GM12878 (cell line): ENCODE measurements around the gene KLK2. TPM values are rescaled to one million over a fixed set of nuclear protein-coding genes. Genes with fewer than 3 reads are reported as not detected.

ENCODE experiments used
- BRCA1 ChIP-seq: IDR thresholded peaks from 2 replicates; pipeline ENCODE4 v1.6.1; 2011; ENCODE audit warnings: low read depth, low read length, improper control_type of control experiment
- CEBPZ ChIP-seq: fragments of 150-350 bp; IDR thresholded peaks from 2 replicates; pipeline ENCODE4 v1.6.1; 2016; ENCODE audit warnings: low read depth, low read length
- HDAC6 ChIP-seq: fragments of 200-600 bp; sonication (generic); IDR thresholded peaks from one replicate; pipeline ENCODE4 v1.8.0; 2017; ENCODE audit warnings: antibody characterized with exemption; ENCODE audit not compliant: unreplicated experiment
- IRF5 ChIP-seq: fragments of 450-650 bp; IDR thresholded peaks from 2 replicates; pipeline ENCODE4 v1.6.1; 2017; ENCODE audit warnings: borderline replicate concordance
- KDM1A ChIP-seq: fragments of 200-600 bp; sonication (generic); IDR thresholded peaks from 2 replicates; pipeline ENCODE4 v1.6.1; 2016; ENCODE audit warnings: borderline replicate concordance
- KLF5 ChIP-seq: fragments of 450-650 bp; IDR thresholded peaks from 2 replicates; pipeline ENCODE4 v1.6.1; 2014; ENCODE audit warnings: mild to moderate bottlenecking; ENCODE audit not compliant: partially characterized antibody
- NR2C2 ChIP-seq: IDR thresholded peaks from 2 replicates; pipeline ENCODE4 v1.6.1; 2011; ENCODE audit warnings: borderline replicate concordance, low read depth; ENCODE audit not compliant: control insufficient read depth, insufficient read length
- POU2F2 ChIP-seq: IDR thresholded peaks from 3 replicates; pipeline ENCODE4 v1.6.1; 2011; ENCODE audit warnings: low read depth, mild to moderate bottlenecking, low read length, borderline replicate concordance
- RB1 ChIP-seq: fragments of 450-650 bp; formaldehyde crosslinking; IDR thresholded peaks from 2 replicates; pipeline ENCODE4 v1.6.1; 2017; ENCODE audit warnings: mild to moderate bottlenecking, borderline replicate concordance
- SPI1 ChIP-seq: IDR thresholded peaks from 2 replicates; pipeline ENCODE4 v1.6.1; 2011; ENCODE audit warnings: low read depth, mild to moderate bottlenecking, low read length, moderate library complexity, borderline replicate concordance; ENCODE audit not compliant: insufficient read depth
- SREBF1 ChIP-seq: IDR thresholded peaks from 2 replicates; pipeline ENCODE4 v1.6.1; 2012; ENCODE audit warnings: mild to moderate bottlenecking, low read length
- SRF ChIP-seq, 2 experiments: IDR thresholded peaks; 2 replicates each; pipeline ENCODE4 v1.6.1; 2011; ENCODE audit warnings: low read depth in 2 of 2, low read length in 2 of 2, mild to moderate bottlenecking in 1 of 2, moderate library complexity in 1 of 2
- SUPT20H ChIP-seq: IDR thresholded peaks from 2 replicates; pipeline ENCODE4 v1.6.1; 2011; ENCODE audit warnings: low read depth, mild to moderate bottlenecking, low read length, moderate library complexity, borderline replicate concordance; ENCODE audit not compliant: control insufficient read depth
- TCF3 ChIP-seq: IDR thresholded peaks from 2 replicates; pipeline ENCODE4 v1.6.1; 2012; ENCODE audit warnings: low read depth, mild to moderate bottlenecking, low read length, borderline replicate concordance; ENCODE audit not compliant: insufficient read depth
- ZBTB11 ChIP-seq: fragments of 450-650 bp; formaldehyde crosslinking; IDR thresholded peaks from 2 replicates; pipeline ENCODE4 v1.5.0; 2022; ENCODE audit warnings: mild to moderate bottlenecking, missing genetic modification characterization
- ZNF592 ChIP-seq: fragments of 450-650 bp; IDR thresholded peaks from 2 replicates; pipeline ENCODE4 v1.6.1; 2017; ENCODE audit warnings: mild to moderate bottlenecking, moderate library complexity
- ZZZ3 ChIP-seq: IDR thresholded peaks from 2 replicates; pipeline ENCODE4 v1.6.1; 2011; ENCODE audit warnings: low read depth; ENCODE audit not compliant: control insufficient read depth, insufficient read length
- polyA plus RNA-seq, 11 experiments: library from polyadenylated mRNA; depleted of rRNA in 4 of 11; unstranded in 6 of 11; stranded (reverse) in 5 of 11; fragments of >200 nt; fragmentation: Nextera tagmentation in 4 of 11; fragmentation: Illumina TruSeq in 1 of 11; extraction: Ambion mirVana in 4 of 11; extraction: Trizol in 1 of 11; gene quantifications; 1 replicate in 1 of 11; 2 replicates in 10 of 11; pipeline versions ENCODE4 v1.2.1 to v1.2.3, GENCODE V29; 2011 to 2016; ENCODE audit warnings: inconsistent platforms in 2 of 11, missing spikeins in 2 of 11, low read depth in 1 of 11
- total RNA-seq, 4 experiments: library from RNA; depleted of rRNA in 3 of 4; stranded (reverse); fragments of >200 nt in 3 of 4; fragmentation: Illumina TruSeq in 1 of 4; extraction: Trizol in 1 of 4; gene quantifications; 2 replicates each; pipeline versions ENCODE4 v1.2.1 to v1.2.3, GENCODE V29; 2013 to 2021

KLK2 gene
- total and polyA plus RNA-seq, 10 of the 15 experiments (the other 5 are each of a cell fraction or from before 2014, with no cell fraction given): 0.19 to 3.1 (median 1.2) TPM

GRCh38 chr19:50896591-50897190 is 23.5 kb downstream of the KLK2 start (continued):
- TF ChIP-seq ZBTB11 (CRISPR knock-in tag): no peak
- TF ChIP-seq KLF5: peak; percentile 32
- TF ChIP-seq SREBF1: no peak
- TF ChIP-seq IRF5: no peak
- no peak for TF ChIP-seq SPI1
- no peak for TF ChIP-seq CEBPZ
- no peak for TF ChIP-seq BRCA1
- TF ChIP-seq ZZZ3: no peak
- TF ChIP-seq NR2C2: no peak
- peak; percentile 88; the same call in 1 of the 2 replicates for TF ChIP-seq ZNF592
- no peak for TF ChIP-seq KDM1A
- TF ChIP-seq SRF (IDR thresholded peaks at IDR 0.05; ENCODE audit: low read depth in 2 of 2, low read length in 2 of 2): 0 out of 4 replicates have a peak, but pooled peaks of 1 of the 2 experiments have one; percentile 20
- peak; percentile 76; the same call in 1 of the 2 replicates for TF ChIP-seq TCF3
- peak; percentile 66; the same call in 1 of the 3 replicates for TF ChIP-seq POU2F2
- no peak; the same call in 1 of the 2 replicates for TF ChIP-seq RB1
- no peak for TF ChIP-seq HDAC6
- no peak for TF ChIP-seq SUPT20H
